DMS 273 treated with DMSO at 0.1 percent for 48 hours (cell line): ENCODE data around the gene ARL15.

ENCODE experiments used
- DNase-seq: peaks from one replicate; lab custom pipeline; 2025; lab: John Stamatoyannopoulos, UW

Gene ARL15

GRCh38 chr5:54313311-54314270, 3.2 kb upstream of the ARL15 start:
- no peak for DNase-seq

- no peak for DNase-seq
Observed at GRCh38 chr5:54312499-54312898, 2.1 kb upstream of the ARL15 start.

GRCh38 chr5:54311176-54311677, 854 bp upstream of the ARL15 start:
- peak; percentile 48 for DNase-seq

- no peak for DNase-seq
Observed at GRCh38 chr5:54309691-54310432, 511 bp downstream of the ARL15 start.

GRCh38 chr5:54309276-54309675, 1.1 kb downstream of the ARL15 start:
- no peak for DNase-seq

GRCh38 chr5:54307583-54307982, 2.8 kb downstream of the ARL15 start:
- no peak for DNase-seq

- DNase-seq, result no peak
Observed at GRCh38 chr5:54306893-54307292, 3.5 kb downstream of the ARL15 start.

GRCh38 chr5:54305737-54306136, 4.6 kb downstream of the ARL15 start:
- DNase-seq, result no peak

GRCh38 chr5:54304040-54304439, 6.3 kb downstream of the ARL15 start:
- DNase-seq, result no peak

- DNase-seq, result no peak
Observed at GRCh38 chr5:54302267-54302687, 8.1 kb downstream of the ARL15 start.

GRCh38 chr5:54301849-54302248, 8.5 kb downstream of the ARL15 start:
- DNase-seq, result no peak

- no peak for DNase-seq
Observed at GRCh38 chr5:54301220-54301619, 9.2 kb downstream of the ARL15 start.

GRCh38 chr5:54298947-54299346, 11.4 kb downstream of the ARL15 start:
- DNase-seq, result no peak

- DNase-seq, result no peak
Observed at GRCh38 chr5:54296386-54296785, 14.0 kb downstream of the ARL15 start.

- DNase-seq, result no peak
Observed at GRCh38 chr5:54295651-54296276, 14.6 kb downstream of the ARL15 start.

- peak; percentile 87 for DNase-seq
Observed at GRCh38 chr5:54294097-54294667, 16.2 kb downstream of the ARL15 start.

GRCh38 chr5:54292866-54293265, 17.5 kb downstream of the ARL15 start:
- DNase-seq, result no peak

GRCh38 chr5:54291498-54291897, 18.9 kb downstream of the ARL15 start:
- DNase-seq, result no peak

GRCh38 chr5:54289769-54290168, 20.6 kb downstream of the ARL15 start:
- no peak for DNase-seq

- no peak for DNase-seq
Observed at GRCh38 chr5:54288568-54289217, 21.7 kb downstream of the ARL15 start.

- DNase-seq, result no peak
Observed at GRCh38 chr5:54285686-54286085, 24.7 kb downstream of the ARL15 start.

- no peak for DNase-seq
Observed at GRCh38 chr5:54284586-54284985, 25.8 kb downstream of the ARL15 start.
